CD4-positive, CD25-positive, alpha-beta regulatory T cell (primary cell): ENCODE results near the gene AKR1B15. TPM values are rescaled to one million over a fixed set of nuclear protein-coding genes. Genes with fewer than 3 reads are reported as not detected.

Experiments
- ATAC-seq, 2 donors: fragments of 150-1000 bp; cut with Tn5 transposase; one replicate each; pipeline ENCODE4 v1.10.0; 2021; ENCODE audit warnings: low read depth in 2 of 2, moderate number of reproducible peaks in 2 of 2, moderate library complexity in 1 of 2
- DNase-seq, 3 donors: peaks; one replicate each; pipeline versions ENCODE4 v3.0.0 to v3.0.0-alpha.2; 2012 to 2022; ENCODE audit warnings: mixed read lengths in 1 of 3
- H3K27ac ChIP-seq: one replicate; pipeline ENCODE4 v1.7.0; 2013; ENCODE audit warnings: mild to moderate bottlenecking, low read length; ENCODE audit not compliant: insufficient read depth, poor library complexity, severe bottlenecking
- H3K27me3 ChIP-seq: one replicate; pipeline ENCODE4 v1.7.0; 2013; ENCODE audit warnings: low read length; ENCODE audit not compliant: control insufficient read depth, insufficient read depth
- H3K36me3 ChIP-seq: one replicate; pipeline ENCODE4 v1.7.0; 2013; ENCODE audit warnings: mild to moderate bottlenecking, low read length, moderate library complexity; ENCODE audit not compliant: control insufficient read depth, insufficient read depth
- H3K4me1 ChIP-seq: 2 replicates; pipeline ENCODE4 v1.7.0; 2013; ENCODE audit warnings: mild to moderate bottlenecking, low read length; ENCODE audit not compliant: insufficient read depth, control insufficient read depth, poor library complexity, severe bottlenecking
- H3K4me3 ChIP-seq: one replicate; pipeline ENCODE4 v1.7.0; 2013; ENCODE audit warnings: low read depth, mild to moderate bottlenecking, low read length, moderate library complexity
- H3K9me3 ChIP-seq, 2 experiments: 1 replicate in 1 of 2; 2 replicates in 1 of 2; pipeline ENCODE4 v1.7.0; 2013; ENCODE audit warnings: low read length in 2 of 2, mild to moderate bottlenecking in 1 of 2, moderate library complexity in 1 of 2; ENCODE audit not compliant: control insufficient read depth in 2 of 2
- H3K27ac Mint-ChIP-seq, 3 donors: one replicate each; pipeline ENCODE4 v1.8.0; 2020 to 2022; ENCODE audit warnings: mild to moderate bottlenecking in 3 of 3, mixed read lengths in 3 of 3, moderate library complexity in 2 of 3
- H3K27me3 Mint-ChIP-seq: one replicate; pipeline ENCODE4 v1.8.0; 2022; ENCODE audit warnings: mild to moderate bottlenecking, mixed read lengths
- H3K36me3 Mint-ChIP-seq: one replicate; pipeline ENCODE4 v1.8.0; 2020; ENCODE audit warnings: mixed read lengths
- H3K4me1 Mint-ChIP-seq, 4 donors: one replicate each; pipeline ENCODE4 v1.8.0; 2020 to 2022; ENCODE audit warnings: mixed read lengths in 4 of 4, mild to moderate bottlenecking in 1 of 4
- H3K4me3 Mint-ChIP-seq, 4 donors: one replicate each; pipeline ENCODE4 v1.8.0; 2020 to 2022; ENCODE audit warnings: mild to moderate bottlenecking in 4 of 4, mixed read lengths in 4 of 4, moderate library complexity in 3 of 4
- H3K9me3 Mint-ChIP-seq, 7 donors: one replicate each; pipeline ENCODE4 v1.8.0; 2020 to 2022; ENCODE audit warnings: mixed read lengths in 7 of 7, mild to moderate bottlenecking in 3 of 7, moderate library complexity in 2 of 7
- polyA plus RNA-seq, 4 donors: library from polyadenylated mRNA; unstranded; fragments of 300-500 nt; fragmentation: Illumina TruSeq; gene quantifications; one replicate each; pipeline ENCODE4 v1.2.3, GENCODE V29; 2021
- total RNA-seq: library from RNA; stranded (reverse); gene quantifications from one replicate; pipeline ENCODE4 v1.2.3, GENCODE V29; 2022

The AKR1B15 gene
- total RNA-seq (not detected), polyA plus RNA-seq (not detected)

- Histone ChIP-seq H3K27ac (no peak within 1 kb of the TSS), H3K4me3 (no peak within 1 kb of the TSS), H3K36me3 (no peaks in the 10 kb centered on the region), H3K27me3 (no peaks in the 10 kb centered on the region), H3K4me1 (peaks cover 4% of the 10 kb centered on the region), H3K9me3 (no peaks in the 10 kb centered on the region)
- Mint-ChIP-seq H3K9me3 (peaks cover 0 to 4% (median 0%) of the 10 kb centered on the region in 7 donors), H3K4me1 (peaks cover 0 to 5% (median 2%) of the 10 kb centered on the region in 4 donors), H3K27ac (peak within 1 kb of the TSS in 1 of 3 donors; percentile 41), H3K27me3 (peaks cover 13% of the 10 kb centered on the region), H3K36me3 (no peaks in the 10 kb centered on the region), H3K4me3 (no peak within 1 kb of the TSS)
- ATAC-seq (no peak), DNase-seq (peak in 1 of 3 donors; percentile 1)
Observed at GRCh38 chr7:134548877-134549276, at the start of gene AKR1B15. AKR1B15 (plus strand) TSS chr7:134549110; CDS start chr7:134564620, 15,510 bp downstream.

- H3K4me3 ChIP-seq = no peak overlapping the region
- no peak for ATAC-seq
- no peak overlapping the region for H3K27ac ChIP-seq
- no peaks in the 10 kb centered on the region for H3K4me1 Mint-ChIP-seq
- H3K27ac Mint-ChIP-seq = no peak overlapping the region
- H3K9me3 Mint-ChIP-seq = no peaks in the 10 kb centered on the region
- no peaks in the 10 kb centered on the region for H3K4me1 ChIP-seq
- peaks cover 22% of the 10 kb centered on the region for H3K27me3 Mint-ChIP-seq
- H3K4me3 Mint-ChIP-seq = no peak overlapping the region
- no peaks in the 10 kb centered on the region for H3K9me3 ChIP-seq
- no peaks in the 10 kb centered on the region for H3K36me3 ChIP-seq
- H3K36me3 Mint-ChIP-seq = no peaks in the 10 kb centered on the region
- no peak for DNase-seq
- no peaks in the 10 kb centered on the region for H3K27me3 ChIP-seq
Observed at GRCh38 chr7:134500406-134500805, 48.5 kb upstream of the AKR1B15 start.

- DNase-seq (no peak), ATAC-seq (no peak)
- Mint-ChIP-seq H3K27ac (no peak overlapping the region), H3K4me3 (no peak overlapping the region), H3K4me1 (no peaks in the 10 kb centered on the region), H3K9me3 (no peaks in the 10 kb centered on the region), H3K36me3 (no peaks in the 10 kb centered on the region), H3K27me3 (peaks cover 20% of the 10 kb centered on the region)
- H3K27ac ChIP-seq = no peak overlapping the region
- H3K36me3 ChIP-seq = no peaks in the 10 kb centered on the region
- no peak overlapping the region for H3K4me3 ChIP-seq
- no peaks in the 10 kb centered on the region for H3K27me3 ChIP-seq
- H3K4me1 ChIP-seq = no peaks in the 10 kb centered on the region
- H3K9me3 ChIP-seq = no peaks in the 10 kb centered on the region
Observed at GRCh38 chr7:134500982-134501381, 47.9 kb upstream of the AKR1B15 start.

- Histone ChIP-seq H3K27ac (no peak overlapping the region), H3K4me3 (no peak overlapping the region), H3K27me3 (no peaks in the 10 kb centered on the region), H3K36me3 (no peaks in the 10 kb centered on the region), H3K4me1 (no peaks in the 10 kb centered on the region), H3K9me3 (no peaks in the 10 kb centered on the region)
- H3K27me3 Mint-ChIP-seq = peaks cover 20% of the 10 kb centered on the region
- no peaks in the 10 kb centered on the region for H3K9me3 Mint-ChIP-seq
- DNase-seq = no peak
- no peaks in the 10 kb centered on the region for H3K36me3 Mint-ChIP-seq
- no peak overlapping the region for H3K4me3 Mint-ChIP-seq
- no peak overlapping the region for H3K27ac Mint-ChIP-seq
- no peak for ATAC-seq
- H3K4me1 Mint-ChIP-seq = no peaks in the 10 kb centered on the region
Observed at GRCh38 chr7:134502463-134503371, 46.2 kb upstream of the AKR1B15 start.

GRCh38 chr7:134504660-134505164, 44.2 kb upstream of the AKR1B15 start:
- DNase-seq = no peak
- Histone ChIP-seq H3K9me3 (no peaks in the 10 kb centered on the region), H3K27ac (no peak overlapping the region), H3K4me3 (no peak overlapping the region), H3K27me3 (no peaks in the 10 kb centered on the region), H3K4me1 (no peaks in the 10 kb centered on the region), H3K36me3 (no peaks in the 10 kb centered on the region)
- Mint-ChIP-seq H3K4me1 (no peaks in the 10 kb centered on the region), H3K27me3 (peaks cover 21% of the 10 kb centered on the region), H3K9me3 (no peaks in the 10 kb centered on the region), H3K27ac (no peak overlapping the region), H3K36me3 (no peaks in the 10 kb centered on the region), H3K4me3 (no peak overlapping the region)
- no peak for ATAC-seq

- ATAC-seq = no peak
Observed at GRCh38 chr7:134505856-134506255, 43.1 kb upstream of the AKR1B15 start.

GRCh38 chr7:134509010-134509409, 39.9 kb upstream of the AKR1B15 start:
- Histone ChIP-seq H3K27ac (no peak overlapping the region), H3K4me1 (no peaks in the 10 kb centered on the region), H3K4me3 (no peak overlapping the region), H3K36me3 (no peaks in the 10 kb centered on the region), H3K27me3 (no peaks in the 10 kb centered on the region), H3K9me3 (no peaks in the 10 kb centered on the region)
- Mint-ChIP-seq H3K4me3 (no peak overlapping the region), H3K27ac (no peak overlapping the region), H3K9me3 (no peaks in the 10 kb centered on the region), H3K4me1 (no peaks in the 10 kb centered on the region), H3K27me3 (peaks cover 5% of the 10 kb centered on the region), H3K36me3 (no peaks in the 10 kb centered on the region)
- no peak for DNase-seq
- no peak for ATAC-seq

More at GRCh38 chr7:134505856-134506255, 43.1 kb upstream of the AKR1B15 start:
- no peaks in the 10 kb centered on the region for H3K9me3 ChIP-seq
- no peak overlapping the region for H3K27ac Mint-ChIP-seq
- DNase-seq = no peak
- H3K4me1 Mint-ChIP-seq = no peaks in the 10 kb centered on the region
- no peaks in the 10 kb centered on the region for H3K36me3 ChIP-seq
- H3K27me3 ChIP-seq = no peaks in the 10 kb centered on the region
- peaks cover 15% of the 10 kb centered on the region for H3K27me3 Mint-ChIP-seq
- no peak overlapping the region for H3K4me3 Mint-ChIP-seq
- H3K27ac ChIP-seq = no peak overlapping the region
- no peaks in the 10 kb centered on the region for H3K9me3 Mint-ChIP-seq
- no peak overlapping the region for H3K4me3 ChIP-seq
- no peaks in the 10 kb centered on the region for H3K4me1 ChIP-seq
- H3K36me3 Mint-ChIP-seq = no peaks in the 10 kb centered on the region

- Mint-ChIP-seq H3K27ac (no peak overlapping the region), H3K4me3 (no peak overlapping the region)
- H3K9me3 ChIP-seq = no peaks in the 10 kb centered on the region
Observed at GRCh38 chr7:134510646-134511045, 38.3 kb upstream of the AKR1B15 start.

More at GRCh38 chr7:134510646-134511045, 38.3 kb upstream of the AKR1B15 start:
- peaks cover 3% of the 10 kb centered on the region for H3K4me1 ChIP-seq
- Mint-ChIP-seq H3K4me1 (peaks cover 0 to 5% (median 2%) of the 10 kb centered on the region in 4 donors), H3K9me3 (no peaks in the 10 kb centered on the region), H3K27me3 (peaks cover 5% of the 10 kb centered on the region), H3K36me3 (no peaks in the 10 kb centered on the region)
- DNase-seq = no peak
- no peaks in the 10 kb centered on the region for H3K27me3 ChIP-seq
- H3K36me3 ChIP-seq = no peaks in the 10 kb centered on the region
- no peak for ATAC-seq
- H3K27ac ChIP-seq = no peak overlapping the region
- no peak overlapping the region for H3K4me3 ChIP-seq
